ENCODE data around the gene PCDHGA1.

DNA sequence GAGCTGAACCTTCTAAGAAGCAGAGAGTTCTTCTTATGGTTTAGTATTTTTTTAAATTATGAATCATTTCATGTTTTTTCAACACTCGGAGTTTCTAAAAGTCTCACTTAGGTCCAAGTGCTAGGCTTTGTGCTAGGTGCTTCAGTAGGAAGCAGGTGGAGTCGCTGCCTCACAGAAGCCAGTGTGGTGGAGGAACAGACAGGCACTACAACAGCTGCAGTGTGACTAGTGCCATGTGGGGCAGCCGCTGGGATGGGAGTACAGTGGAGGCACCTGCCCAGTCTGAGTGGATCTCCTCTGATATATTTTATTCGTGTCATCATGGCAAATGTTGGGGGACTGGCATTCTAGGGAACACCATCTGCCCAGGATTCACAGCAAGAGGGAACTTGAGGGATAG, 173.9 kb downstream of the PCDHGA1 start:
- TF ChIP-seq, protein P1, sequence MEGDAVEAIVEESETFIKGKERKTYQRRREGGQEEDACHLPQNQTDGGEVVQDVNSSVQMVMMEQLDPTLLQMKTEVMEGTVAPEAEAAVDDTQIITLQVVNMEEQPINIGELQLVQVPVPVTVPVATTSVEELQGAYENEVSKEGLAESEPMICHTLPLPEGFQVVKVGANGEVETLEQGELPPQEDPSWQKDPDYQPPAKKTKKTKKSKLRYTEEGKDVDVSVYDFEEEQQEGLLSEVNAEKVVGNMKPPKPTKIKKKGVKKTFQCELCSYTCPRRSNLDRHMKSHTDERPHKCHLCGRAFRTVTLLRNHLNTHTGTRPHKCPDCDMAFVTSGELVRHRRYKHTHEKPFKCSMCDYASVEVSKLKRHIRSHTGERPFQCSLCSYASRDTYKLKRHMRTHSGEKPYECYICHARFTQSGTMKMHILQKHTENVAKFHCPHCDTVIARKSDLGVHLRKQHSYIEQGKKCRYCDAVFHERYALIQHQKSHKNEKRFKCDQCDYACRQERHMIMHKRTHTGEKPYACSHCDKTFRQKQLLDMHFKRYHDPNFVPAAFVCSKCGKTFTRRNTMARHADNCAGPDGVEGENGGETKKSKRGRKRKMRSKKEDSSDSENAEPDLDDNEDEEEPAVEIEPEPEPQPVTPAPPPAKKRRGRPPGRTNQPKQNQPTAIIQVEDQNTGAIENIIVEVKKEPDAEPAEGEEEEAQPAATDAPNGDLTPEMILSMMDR (IDR thresholded peaks at IDR 0.05): no peak
- TF ChIP-seq EZH2phosphoT487 (IDR thresholded peaks at IDR 0.05): no peak
- TF ChIP-seq EZH2 (IDR thresholded peaks at IDR 0.05): no peak
